SKM-1 treated with dmso at 0.1 percent for 144 hours (cell line): ENCODE results near the gene KIF21B.
"Not testable (repeated sequence)": the region's sequence is repeated elsewhere in the genome, so short reads cannot be mapped to it uniquely, and the experiment has no call there.

Source experiments
- DNase-seq: peaks from one replicate; lab custom pipeline; 2025; ENCODE audit not compliant: unreplicated experiment; lab: John Stamatoyannopoulos, UW

Gene KIF21B

GRCh38 chr1:200971955-200972711 is 51.4 kb downstream of the KIF21B start:
- peak; percentile 53 for DNase-seq

GRCh38 chr1:200971428-200971903 is 52.0 kb downstream of the KIF21B start:
- DNase-seq: no peak

- no peak for DNase-seq
These were observed 52.6 kb downstream of the KIF21B start for GRCh38 chr1:200970771-200971427.

GRCh38 chr1:200969726-200970561 is 53.6 kb downstream of the KIF21B start:
- DNase-seq: no peak

GRCh38 chr1:200968469-200969410 is 54.8 kb downstream of the KIF21B start:
- DNase-seq: no peak

GRCh38 chr1:200967693-200968468 is 55.6 kb downstream of the KIF21B start:
- no peak for DNase-seq

- no peak for DNase-seq
These were observed 56.6 kb downstream of the KIF21B start for GRCh38 chr1:200966934-200967333.

GRCh38 chr1:200965111-200965805 is 58.3 kb downstream of the KIF21B start:
- no peak for DNase-seq

- DNase-seq: not testable (repeated sequence)
These were observed 59.6 kb downstream of the KIF21B start for GRCh38 chr1:200963888-200964287.

GRCh38 chr1:200963076-200963475 is 60.4 kb downstream of the KIF21B start:
- DNase-seq: no peak

- no peak for DNase-seq
These were observed 60.9 kb downstream of the KIF21B start for GRCh38 chr1:200962631-200963030.

- DNase-seq: not testable (repeated sequence)
These were observed 61.4 kb downstream of the KIF21B start for GRCh38 chr1:200962151-200962550.

GRCh38 chr1:200960948-200961340 is 62.6 kb downstream of the KIF21B start:
- no peak for DNase-seq

- DNase-seq: no peak
These were observed 63.1 kb downstream of the KIF21B start for GRCh38 chr1:200960236-200960947.

GRCh38 chr1:200959411-200959921 is 64.0 kb downstream of the KIF21B start:
- DNase-seq: no peak

- DNase-seq: no peak
These were observed 64.9 kb downstream of the KIF21B start for GRCh38 chr1:200958597-200958996.

- DNase-seq: no peak
These were observed 69.1 kb downstream of the KIF21B start for GRCh38 chr1:200954434-200954833.

GRCh38 chr1:200951016-200951415 is 72.5 kb downstream of the KIF21B start:
- DNase-seq: no peak
